BJ (cell line): ENCODE measurements around the gene SMIM21. TPM values are rescaled to one million over a fixed set of nuclear protein-coding genes. Genes with fewer than 3 reads are reported as not detected.

Source experiments
- CTCF ChIA-PET: fragments of 350-600 bp; formaldehyde crosslinking; extraction: SDS; loops from one replicate; lab custom pipeline; 2021; ENCODE audit warnings: antibody characterized with exemption, inconsistent platforms; lab: Yijun Ruan, JAX
- POLR2A ChIA-PET: fragments of 300-600 bp; sonication (Branson Sonifier 250); formaldehyde crosslinking; extraction: SDS; loops from one replicate; lab custom pipeline; 2021; ENCODE audit warnings: antibody characterized with exemption; lab: Charles Lee
- DNase-seq: peaks from one replicate; pipeline ENCODE4 v3.0.0-alpha.2; 2011; ENCODE audit warnings: low read depth
- H3K27me3 ChIP-seq: 2 replicates; pipeline ENCODE4 v1.6.0; 2011; ENCODE audit warnings: low read length; ENCODE audit not compliant: control insufficient read depth, insufficient read depth
- H3K36me3 ChIP-seq: 2 replicates; pipeline ENCODE4 v1.5.1; 2011; ENCODE audit warnings: low read length; ENCODE audit not compliant: control insufficient read depth, insufficient read depth
- H3K4me3 ChIP-seq: 2 replicates; pipeline ENCODE4 v1.5.1; 2011; ENCODE audit warnings: low read depth, mild to moderate bottlenecking, control low read depth, low read length
- CTCF ChIP-seq: IDR thresholded peaks from 2 replicates; pipeline ENCODE4 v1.5.1; 2011; ENCODE audit warnings: low read depth, mild to moderate bottlenecking, control low read depth, inconsistent platforms, low read length, moderate library complexity; ENCODE audit not compliant: insufficient read depth
- polyA plus RNA-seq: library from polyadenylated mRNA; depleted of rRNA; stranded (reverse); fragments of >200 nt; gene quantifications from 2 replicates; pipeline ENCODE4 v1.2.3, GENCODE V29; 2011

The SMIM21 gene
- polyA plus RNA-seq, 1 experiment: not detected

GRCh38 chr18:75407468-75408437 lies 19.8 kb downstream of the SMIM21 start:
- DNase-seq: no peak
- CTCF ChIA-PET: no interaction called here
- POLR2A ChIA-PET: no interaction called here
- no peak for TF ChIP-seq CTCF
- H3K36me3 ChIP-seq: no peaks in the 10 kb centered on the region
- H3K4me3 ChIP-seq: no peak overlapping the region
- no peaks in the 10 kb centered on the region for H3K27me3 ChIP-seq

GRCh38 chr18:75406491-75407445 lies 20.7 kb downstream of the SMIM21 start:
- H3K36me3 ChIP-seq: no peaks in the 10 kb centered on the region
- CTCF ChIA-PET: no interaction called here
- H3K27me3 ChIP-seq: no peaks in the 10 kb centered on the region
- no peak for DNase-seq
- no peak for TF ChIP-seq CTCF
- no peak overlapping the region for H3K4me3 ChIP-seq
- POLR2A ChIA-PET: no interaction called here

DNA sequence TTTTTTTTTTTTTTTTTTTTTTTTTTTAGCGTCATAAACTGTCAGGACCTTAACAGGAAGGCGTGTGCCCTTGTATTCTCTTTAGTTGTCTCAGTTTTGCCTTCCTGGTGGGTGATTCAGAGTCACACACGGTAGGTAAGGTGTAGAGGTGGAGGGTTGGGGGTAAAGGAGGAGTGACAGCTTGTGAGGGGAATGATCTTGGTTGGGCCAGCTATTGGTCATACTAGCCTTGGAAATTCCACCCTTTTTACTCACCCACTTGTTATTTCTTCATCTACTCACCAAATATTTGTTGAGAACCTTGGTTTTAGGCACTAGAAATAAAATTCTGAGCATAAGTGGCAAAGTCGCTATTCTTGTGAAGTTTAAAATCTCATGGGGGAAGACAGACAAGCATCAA lies 22.2 kb downstream of the SMIM21 start:
- no peak for TF ChIP-seq CTCF
- ChIA-PET POLR2A (no interaction called here), CTCF (interaction anchor here (1.4 kb wide), 1 partner anchor 12 kb away, joined by 5 read pairs; no protein-coding TSS in a partner anchor)
- no peak for DNase-seq
- Histone ChIP-seq H3K27me3 (no peaks in the 10 kb centered on the region), H3K36me3 (no peaks in the 10 kb centered on the region), H3K4me3 (no peak overlapping the region)

GRCh38 chr18:75400366-75400765 lies 27.1 kb downstream of the SMIM21 start:
- no peaks in the 10 kb centered on the region for H3K27me3 ChIP-seq
- POLR2A ChIA-PET: no interaction called here
- no peak for DNase-seq
- CTCF ChIA-PET: no interaction called here
- H3K36me3 ChIP-seq: no peaks in the 10 kb centered on the region
- TF ChIP-seq CTCF: no peak
- H3K4me3 ChIP-seq: no peak overlapping the region

DNA sequence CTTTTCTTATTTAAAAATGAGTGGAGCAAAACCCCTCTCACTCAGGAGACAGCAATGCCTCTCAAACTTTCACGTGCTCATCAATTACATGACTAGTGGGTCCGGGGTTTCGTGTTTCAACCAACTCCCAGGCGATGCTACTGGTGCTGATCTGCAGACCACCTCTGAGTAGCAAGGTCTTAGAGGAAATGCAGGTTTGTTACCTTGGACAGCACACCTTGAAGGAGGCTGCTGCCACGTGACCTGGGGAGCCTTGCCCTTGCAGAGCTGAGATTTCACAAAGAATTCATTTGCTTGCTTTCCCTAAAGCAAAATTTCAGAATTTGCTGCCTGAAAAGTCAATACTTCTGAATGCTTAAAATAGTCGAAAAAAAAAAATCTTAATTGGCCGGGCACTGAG lies 32.4 kb downstream of the SMIM21 start:
- POLR2A ChIA-PET: no interaction called here
- no peaks in the 10 kb centered on the region for H3K36me3 ChIP-seq
- DNase-seq: no peak
- H3K4me3 ChIP-seq: no peak overlapping the region
- CTCF ChIA-PET: no interaction called here
- H3K27me3 ChIP-seq: peaks cover 4% of the 10 kb centered on the region; the same call in 1 of the 2 replicates
- no peak for TF ChIP-seq CTCF
